NCI-H1105 treated with DMSO at 0.1 percent for 48 hours (cell line): Measurements from ENCODE around the gene RIPK3.
A peak's percentile ranks its signal among the peaks of the same experiment; 100 is the strongest.

Experiments used
- DNase-seq: peaks from one replicate; lab custom pipeline; 2025; lab: John Stamatoyannopoulos, UW

RIPK3 gene

GRCh38 chr14:24300326-24300980, 39.3 kb downstream of the RIPK3 start:
- no peak for DNase-seq

GRCh38 chr14:24299255-24300191, 40.3 kb downstream of the RIPK3 start, which contains the start of the genes DHRS1 and NOP9:
Gene DHRS1 (minus strand): TSS chr14:24299780. CDS start chr14:24299106, 674 bp downstream.
Gene NOP9 (plus strand): TSS chr14:24299850. CDS start chr14:24299955, 105 bp downstream.
- peak; percentile 75 for DNase-seq

- DNase-seq = no peak
Observed at GRCh38 chr14:24298892-24299254, 40.9 kb downstream of the RIPK3 start.

DNA sequence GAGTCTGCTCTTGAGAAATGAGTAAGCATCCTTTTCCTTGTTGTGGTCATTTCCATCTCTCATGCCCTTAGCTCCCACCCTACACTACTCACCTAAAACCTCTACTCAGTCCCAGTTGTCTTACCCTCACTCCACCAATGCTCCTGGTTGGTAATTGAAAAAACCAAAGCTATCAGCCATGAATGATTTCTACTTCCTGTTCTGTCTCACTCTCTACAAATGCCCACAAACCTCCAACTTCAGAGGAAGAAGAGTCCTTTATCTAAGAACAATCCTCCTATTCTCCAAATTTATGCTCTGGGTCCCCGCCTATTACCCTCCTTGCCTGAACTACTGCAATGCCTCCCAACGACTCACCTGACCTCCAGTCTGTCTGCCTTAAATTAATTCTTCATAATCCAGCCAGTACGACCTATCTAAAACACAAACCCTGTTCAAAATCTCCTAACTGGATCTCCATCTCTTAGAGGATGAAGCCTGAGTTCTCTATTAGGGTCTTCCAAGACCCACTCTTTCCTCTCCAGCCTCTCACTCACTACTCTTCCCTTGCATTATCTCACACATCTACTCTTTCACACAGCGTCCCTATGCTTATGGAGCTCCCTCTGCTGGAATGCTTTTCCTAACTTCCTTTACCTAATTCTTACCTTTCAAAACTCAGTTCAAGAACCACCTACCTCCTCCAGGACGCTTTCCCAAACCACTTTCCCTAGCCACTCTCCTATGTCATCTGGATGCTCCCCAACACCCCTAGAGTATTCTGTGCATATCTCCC, 42.4 kb downstream of the RIPK3 start:
- DNase-seq = peak; percentile 25

DNA sequence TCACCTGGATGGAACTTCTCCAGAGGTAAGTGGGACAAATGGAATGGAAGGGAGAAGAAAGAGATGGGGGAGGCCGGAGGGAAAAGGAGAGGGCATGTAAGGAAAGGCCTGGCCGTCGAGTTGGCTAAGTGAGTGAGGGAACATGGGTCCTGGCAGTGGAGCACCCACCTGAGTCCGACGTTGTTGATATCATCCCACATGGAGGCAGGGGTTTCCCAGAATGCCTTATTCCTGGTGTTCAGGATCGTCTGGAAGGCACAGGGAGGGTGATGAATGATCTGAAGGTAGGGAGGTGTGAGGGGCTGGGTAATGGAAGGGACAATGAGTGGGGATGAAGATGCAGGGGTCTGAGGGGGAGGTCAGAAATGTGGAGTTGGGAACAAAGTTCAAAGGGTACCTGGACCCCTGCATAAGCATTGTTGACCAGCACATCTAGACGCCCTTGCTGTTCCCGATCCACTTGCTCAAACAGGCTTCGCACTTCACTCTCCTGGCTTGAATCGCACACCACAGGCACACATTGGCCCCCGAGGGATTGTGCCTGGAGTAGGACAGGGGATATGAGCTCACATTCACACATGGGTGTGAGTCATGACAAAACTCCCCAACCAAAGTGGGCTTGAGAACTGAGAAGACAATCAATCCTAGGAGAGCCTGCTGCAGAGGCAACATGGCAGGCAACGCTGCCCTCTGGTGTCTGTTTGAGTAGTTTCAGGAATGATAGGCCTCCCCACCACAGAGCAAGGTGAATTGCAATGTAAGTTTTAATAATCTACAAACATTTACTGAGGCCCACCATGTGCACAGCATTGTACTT, 43.2 kb downstream of the RIPK3 start:
- peak; percentile 57 for DNase-seq

- DNase-seq = no peak
Observed at GRCh38 chr14:24293525-24293924, 46.3 kb downstream of the RIPK3 start.

- no peak for DNase-seq
Observed at GRCh38 chr14:24292118-24292807, 47.5 kb downstream of the RIPK3 start.

GRCh38 chr14:24291446-24292117, 48.2 kb downstream of the RIPK3 start:
- DNase-seq = no peak

DNA sequence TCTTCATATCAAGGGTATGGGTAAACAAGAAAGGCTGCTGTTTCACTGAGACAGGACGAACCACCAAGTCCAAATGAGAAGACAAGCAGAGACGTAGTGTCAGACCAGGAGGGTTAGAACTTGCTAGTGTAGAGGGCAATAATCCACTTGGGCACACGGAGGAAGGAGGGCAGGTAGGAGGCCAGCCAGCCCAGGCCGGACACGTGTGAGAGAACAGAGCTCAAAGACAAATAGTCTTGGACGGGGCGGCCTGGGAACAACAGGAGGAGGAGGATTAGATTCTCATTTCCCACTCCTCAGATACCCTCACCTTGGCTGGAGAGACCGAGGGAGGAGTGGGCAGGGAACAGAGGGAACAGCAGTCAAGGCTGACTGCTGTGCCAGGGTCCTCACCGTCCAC, 49.0 kb downstream of the RIPK3 start:
- DNase-seq = no peak

DNA sequence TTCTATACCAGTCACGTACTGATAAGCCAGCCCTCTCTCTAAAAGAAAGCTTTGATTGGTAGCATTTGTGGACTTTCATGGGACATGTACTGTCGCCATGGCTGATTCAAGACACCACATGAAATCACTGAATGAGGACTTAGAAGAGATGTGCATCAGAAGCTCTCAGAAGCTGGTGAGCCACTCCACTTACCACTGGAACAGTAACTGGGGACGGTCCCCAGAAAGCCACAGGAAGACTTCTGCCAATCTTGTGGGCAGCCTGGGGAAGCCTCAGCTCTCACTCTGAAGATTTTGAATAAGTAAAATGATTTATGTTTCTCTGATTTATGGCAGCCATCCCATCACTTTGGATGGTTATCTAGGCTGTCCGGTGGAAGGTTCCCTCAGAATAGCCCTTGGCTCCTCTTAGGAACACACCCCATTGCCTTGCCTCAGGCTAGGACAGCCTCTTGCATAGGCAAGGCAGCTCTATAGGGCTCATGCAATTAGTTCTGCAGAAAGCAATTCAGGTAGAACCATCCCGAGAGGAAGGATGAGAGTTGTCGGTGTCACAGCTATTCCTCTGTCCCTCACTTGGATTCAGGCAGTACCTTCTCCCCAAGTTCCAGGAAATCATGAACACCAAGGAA, 50.0 kb downstream of the RIPK3 start:
- DNase-seq = no peak

DNA sequence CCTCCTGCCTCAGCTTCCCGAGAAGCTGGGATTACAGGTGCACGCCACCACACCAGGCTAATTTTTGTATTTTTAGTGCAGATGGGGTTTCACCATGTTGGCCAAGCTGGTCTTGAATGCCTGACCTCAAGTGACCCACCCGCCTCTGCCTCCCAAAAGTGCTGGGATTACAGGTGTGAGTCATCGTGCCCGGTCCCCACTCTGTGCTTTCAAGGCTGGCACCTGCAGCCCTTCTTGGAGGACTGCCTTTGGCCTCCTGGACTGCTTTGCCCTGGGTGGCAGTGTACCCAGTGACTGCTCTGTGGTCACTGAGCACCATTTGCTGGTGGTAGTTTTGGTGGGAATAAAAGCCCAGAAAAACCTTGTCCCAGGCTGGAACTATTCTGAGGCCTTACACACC, 52.8 kb downstream of the RIPK3 start:
- no peak for DNase-seq
